T-helper 2 cell treated with Interferon-gamma antibody and Interleukin-4, amounts not matched to agents 100 ng/mL and 5 ng/mL, for 36 hours (primary cell): ENCODE measurements around the gene DDX1. TPM values are rescaled to one million over a fixed set of nuclear protein-coding genes. Genes with fewer than 3 reads are reported as not detected.
"Not testable (repeated sequence)": the region's sequence is repeated elsewhere in the genome, so short reads cannot be mapped to it uniquely, and the experiment has no call there.

ENCODE experiments used
- intact Hi-C: fragments of 100-400 bp; cut with micrococcal nuclease; formaldehyde crosslinking; loops from one replicate; pipeline ENCODE4 v1.15.1; 2023
- total RNA-seq: library from RNA; stranded (reverse); gene quantifications from 2 replicates; pipeline ENCODE4 v1.2.3, GENCODE V29; 2022

The DDX1 gene
- total RNA-seq, 1 donor from 2014 or later, result 71.3 TPM

DNA sequence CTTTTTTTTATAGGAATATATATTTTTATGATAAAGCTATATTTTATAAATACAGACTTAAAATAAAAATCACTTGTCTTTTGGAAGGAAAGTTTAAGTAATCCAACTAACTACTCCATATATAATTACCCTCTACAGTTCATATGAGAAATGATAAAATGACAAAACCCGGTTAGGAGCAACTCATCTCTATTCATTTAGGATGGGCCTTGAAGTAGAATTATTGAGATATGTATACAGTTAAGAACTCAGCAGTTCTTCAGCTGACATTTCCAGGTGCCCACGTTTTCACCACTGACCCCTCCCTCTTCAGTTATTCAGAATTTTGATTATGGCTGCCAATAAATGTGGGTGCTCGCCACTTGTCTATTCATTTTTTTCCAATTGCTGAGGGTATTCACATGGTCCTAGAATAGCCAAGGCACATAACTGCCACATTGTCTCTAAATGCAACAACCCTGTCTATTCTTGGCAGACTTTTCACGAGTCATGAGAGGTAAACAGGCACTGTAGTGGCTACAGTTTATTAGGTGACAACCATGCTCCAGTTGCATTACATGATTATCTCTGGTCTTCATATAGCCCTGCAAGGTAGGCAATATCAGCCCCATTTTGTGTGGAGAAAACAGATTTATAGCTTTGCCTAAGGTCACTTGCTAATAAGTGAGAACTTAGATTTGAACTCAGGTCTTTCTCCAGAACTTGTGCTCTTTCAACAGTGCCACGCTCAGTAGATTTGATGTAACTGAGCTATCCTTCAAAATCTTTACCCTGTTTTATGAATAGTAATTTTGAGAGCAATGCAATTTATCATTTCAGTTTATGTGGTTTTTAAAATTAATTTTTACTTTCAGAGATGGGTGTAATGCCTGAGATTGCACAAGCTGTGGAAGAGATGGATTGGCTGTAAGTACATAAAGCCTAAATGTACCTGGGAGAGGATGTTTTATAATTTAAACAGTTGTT lies 2.9 kb downstream of the DDX1 start:
- intact Hi-C loops, result no loop called here

DNA sequence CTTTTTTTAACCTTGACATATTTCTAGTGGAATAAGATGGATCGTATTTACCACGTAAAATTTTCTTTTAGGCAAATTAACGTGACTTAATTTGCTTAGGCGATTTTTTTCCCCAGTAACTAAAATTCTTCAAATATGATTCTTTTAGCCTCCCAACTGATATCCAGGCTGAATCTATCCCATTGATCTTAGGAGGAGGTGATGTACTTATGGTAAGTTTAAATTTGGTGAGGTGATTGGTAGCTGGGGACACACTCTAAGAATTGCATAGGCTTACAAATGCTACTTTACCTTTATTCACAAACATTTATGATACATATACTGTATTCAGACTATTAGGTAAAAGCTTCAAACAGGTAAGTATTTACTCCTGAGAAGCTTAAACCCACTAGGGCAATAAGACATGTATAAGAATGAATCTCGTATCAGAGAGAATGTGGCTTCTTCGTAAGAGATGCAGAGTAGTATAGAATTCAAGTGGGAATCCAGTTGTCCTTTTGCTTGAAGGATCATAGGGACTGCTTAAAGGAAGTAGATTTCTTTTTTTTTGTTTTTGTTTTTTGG lies 3.8 kb downstream of the DDX1 start:
- intact Hi-C loops, result no loop called here

- intact Hi-C loops, result no loop called here
Measured at GRCh38 chr2:15595936-15596335, 4.3 kb downstream of the DDX1 start.

DNA sequence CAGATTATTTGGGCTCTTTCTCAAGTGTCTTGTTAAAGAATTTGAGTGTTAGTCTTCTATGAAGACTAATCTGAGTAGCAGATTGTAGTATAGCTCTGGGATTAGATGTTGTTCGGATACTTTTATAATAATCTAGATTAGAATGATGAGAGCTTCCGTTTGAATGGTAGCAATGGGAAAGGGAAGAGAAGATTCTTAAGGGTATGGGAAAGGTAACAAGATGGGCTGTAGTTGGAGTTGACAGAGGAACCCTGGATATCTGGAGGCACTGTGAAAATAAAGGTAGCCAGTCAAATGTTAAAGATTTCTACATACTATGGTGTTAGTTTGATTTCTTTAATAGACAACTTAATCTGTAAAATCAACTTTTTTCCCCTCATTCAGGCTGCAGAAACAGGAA lies 4.7 kb downstream of the DDX1 start:
- intact Hi-C loops, result no loop called here

DNA sequence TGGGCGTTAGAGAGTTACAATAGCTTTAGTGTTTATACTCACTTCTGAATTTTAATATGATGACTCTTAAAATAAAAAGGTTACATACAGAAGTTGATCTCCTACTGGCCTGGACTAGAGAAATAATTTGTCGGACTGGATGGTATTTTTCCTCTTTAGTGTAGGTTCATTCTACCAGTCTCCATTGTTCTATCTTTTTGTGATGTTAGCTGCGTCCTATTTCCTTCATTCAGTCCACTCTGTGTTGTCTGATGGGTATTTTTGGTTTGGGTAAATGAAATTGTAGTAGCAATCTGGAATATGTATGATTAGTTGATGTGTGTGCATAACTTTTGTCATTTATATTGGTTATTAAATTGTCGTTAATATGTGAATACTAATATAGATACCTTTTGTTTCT lies 5.3 kb downstream of the DDX1 start:
- intact Hi-C loops, result no loop called here

DNA sequence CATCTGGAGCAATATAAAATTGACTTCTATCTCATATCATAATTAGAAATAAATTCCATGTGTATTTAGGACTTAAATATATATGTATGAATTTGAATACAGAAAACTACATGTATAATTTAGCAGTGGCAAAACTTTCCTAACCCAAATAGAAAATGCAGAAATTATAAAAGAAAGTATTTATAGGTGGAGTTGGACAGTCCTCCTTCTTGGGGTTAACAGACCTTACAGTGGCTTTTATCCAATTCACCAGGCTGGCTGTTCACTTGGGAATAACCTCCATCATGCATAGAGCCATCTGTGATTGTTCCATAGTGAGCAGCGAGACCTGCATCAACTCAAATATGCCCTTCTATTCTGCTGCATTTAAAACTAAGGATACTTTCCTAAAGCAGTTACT lies 8.3 kb downstream of the DDX1 start:
- intact Hi-C loops, result no loop called here

DNA sequence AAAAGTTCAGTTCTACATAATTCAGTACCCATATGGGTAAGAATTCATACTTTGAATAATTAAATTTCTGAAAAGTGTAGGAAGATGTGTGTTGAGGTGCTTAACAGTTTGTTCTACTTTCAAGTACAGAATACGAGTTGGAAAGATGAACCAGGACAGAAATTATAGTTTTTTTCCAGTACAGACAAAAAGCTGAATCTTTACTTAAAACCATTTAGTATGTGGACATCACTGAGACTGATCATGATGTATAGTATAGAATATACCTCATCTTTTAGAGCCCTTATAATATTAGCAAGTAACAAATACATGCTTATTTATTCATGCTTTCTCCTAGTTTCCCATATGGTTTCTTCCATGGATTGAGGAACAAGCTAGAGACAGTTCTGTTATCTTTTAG lies 10.0 kb downstream of the DDX1 start:
- intact Hi-C loops, result no loop called here

- intact Hi-C loops, result no loop called here
Measured at GRCh38 chr2:15602393-15602792, 10.7 kb downstream of the DDX1 start.

DNA sequence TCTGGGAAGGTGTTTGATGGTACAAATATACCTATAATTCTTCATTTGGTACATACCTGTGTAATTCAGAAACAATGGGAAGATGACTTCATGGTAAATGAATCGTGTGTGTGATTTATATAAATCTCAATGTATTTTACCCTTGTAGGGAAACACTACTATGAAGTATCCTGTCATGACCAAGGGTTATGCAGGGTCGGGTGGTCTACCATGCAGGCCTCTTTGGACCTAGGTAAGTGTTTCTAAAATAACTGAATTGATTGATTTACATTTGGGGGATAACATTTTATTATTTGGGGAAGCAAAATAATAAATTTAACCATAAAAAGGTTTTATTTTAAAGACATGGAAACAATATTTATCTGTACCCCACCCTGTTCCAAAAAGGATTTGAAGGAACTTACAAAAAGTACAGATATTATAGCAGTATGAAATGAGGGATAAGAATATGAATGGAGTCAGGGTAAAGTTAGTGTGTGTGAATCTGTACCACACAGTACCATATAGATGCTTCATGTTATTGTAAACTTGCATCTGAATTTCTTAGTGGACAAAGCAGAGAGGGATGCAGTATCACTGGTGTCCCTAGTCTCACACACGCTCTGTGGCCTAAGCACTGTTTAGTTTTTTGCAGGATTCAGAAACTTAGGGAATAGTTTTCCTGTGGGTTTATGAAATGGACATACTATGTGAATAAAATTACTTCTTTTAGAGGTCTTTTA lies 11.5 kb downstream of the DDX1 start:
- intact Hi-C loops, result no loop called here

GRCh38 chr2:15603948-15604347 lies 12.3 kb downstream of the DDX1 start:
- intact Hi-C loops, result no loop called here

DNA sequence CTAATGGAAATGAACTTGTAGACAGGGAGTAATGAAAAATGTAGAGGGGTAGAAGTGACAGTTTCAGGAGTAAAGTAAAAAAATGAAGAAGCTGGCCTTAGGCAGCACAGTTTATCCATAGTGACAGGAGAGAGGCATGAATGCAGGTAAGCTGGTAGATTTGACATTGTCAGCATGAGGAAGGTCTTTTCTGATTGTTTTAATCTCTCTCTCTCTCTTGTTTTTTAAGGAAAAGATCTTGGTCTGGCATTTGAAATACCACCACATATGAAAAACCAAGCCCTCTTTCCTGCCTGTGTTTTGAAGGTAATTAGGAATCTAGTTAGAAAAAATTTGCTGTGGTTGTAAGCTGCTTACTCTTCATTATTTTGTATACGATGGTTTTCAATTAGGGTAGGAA lies 14.1 kb downstream of the DDX1 start:
- intact Hi-C loops, result no loop called here

- intact Hi-C loops, result no loop called here
Measured at GRCh38 chr2:15606481-15607441, 15.1 kb downstream of the DDX1 start.

DNA sequence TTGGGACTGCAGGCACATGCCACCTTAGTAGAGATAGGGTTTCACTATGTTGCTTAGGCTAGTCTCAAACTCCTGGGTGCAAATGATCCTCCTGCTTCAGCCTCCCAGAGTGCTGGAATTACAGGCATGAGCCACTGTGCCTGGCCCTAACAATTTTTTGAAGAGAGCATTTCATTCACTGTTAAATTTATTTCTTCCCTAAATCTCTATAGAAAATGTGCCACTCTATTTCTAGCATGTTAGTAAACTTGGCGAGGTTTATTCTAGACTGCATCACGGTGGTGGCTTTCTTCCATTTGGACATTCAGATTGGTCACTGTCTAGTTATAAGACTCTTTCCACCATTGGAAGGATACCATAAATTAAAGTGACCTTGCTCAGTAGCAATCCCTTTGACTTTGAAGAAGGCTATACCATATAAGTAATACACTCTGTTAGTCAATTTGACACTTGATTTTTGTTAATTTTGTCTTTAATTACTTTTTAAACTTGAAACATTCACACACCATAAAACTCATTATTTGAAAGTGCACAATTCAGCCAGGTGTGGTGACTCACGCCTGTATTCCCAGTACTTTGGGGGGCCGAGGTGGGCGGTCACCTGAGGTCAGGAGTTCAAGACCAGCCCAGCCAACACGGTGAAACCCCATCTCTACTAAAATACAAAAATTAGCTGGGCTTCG lies 16.2 kb downstream of the DDX1 start:
- intact Hi-C loops, result no loop called here

DNA sequence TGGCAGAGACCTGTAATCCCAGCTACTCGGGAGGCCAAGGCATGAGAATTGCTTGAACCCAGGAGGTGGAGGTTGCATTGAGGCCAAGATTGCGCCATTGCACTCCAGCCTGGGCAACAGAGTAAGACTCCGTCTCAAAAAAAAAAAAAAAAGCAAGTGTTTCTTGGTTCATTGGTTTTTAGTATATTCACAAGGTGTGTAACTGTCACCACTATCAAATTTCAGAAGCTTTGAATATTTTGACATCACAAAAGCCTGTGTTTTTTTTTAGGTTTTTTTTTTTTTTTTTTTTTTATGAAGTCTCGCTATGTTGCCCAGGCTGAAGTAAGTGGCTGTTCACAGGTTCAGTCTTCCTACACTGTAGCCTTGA lies 16.7 kb downstream of the DDX1 start:
- intact Hi-C loops, result no loop called here

GRCh38 chr2:15609341-15610042 lies 17.8 kb downstream of the DDX1 start:
- intact Hi-C loops, result no loop called here

DNA sequence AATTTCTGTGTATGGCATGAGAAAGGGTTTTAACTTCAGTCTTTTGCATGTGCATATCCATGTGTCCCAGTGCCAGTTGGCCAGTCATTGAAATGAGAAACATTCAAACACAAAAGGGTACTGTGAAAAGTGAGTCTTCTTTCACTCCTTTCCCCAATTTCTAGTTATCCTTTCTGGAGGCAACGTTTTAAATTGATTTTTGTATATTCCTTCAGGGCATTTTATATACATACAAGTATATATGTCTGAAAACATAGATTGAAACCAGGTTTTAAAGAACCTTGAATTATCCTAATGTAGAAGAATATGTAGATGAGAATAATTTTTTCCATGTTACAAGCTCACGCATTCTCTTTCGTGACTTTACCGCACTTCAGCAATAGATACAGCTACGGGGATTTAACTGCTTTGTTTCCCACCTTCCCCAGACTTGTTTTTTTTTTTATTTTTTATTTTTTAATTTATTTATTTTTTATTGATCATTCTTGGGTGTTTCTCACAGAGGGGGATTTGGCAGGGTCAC lies 18.8 kb downstream of the DDX1 start:
- intact Hi-C loops, result no loop called here

- intact Hi-C loops, result not testable (repeated sequence)
Measured at GRCh38 chr2:15612101-15612500, 20.4 kb downstream of the DDX1 start.

DNA sequence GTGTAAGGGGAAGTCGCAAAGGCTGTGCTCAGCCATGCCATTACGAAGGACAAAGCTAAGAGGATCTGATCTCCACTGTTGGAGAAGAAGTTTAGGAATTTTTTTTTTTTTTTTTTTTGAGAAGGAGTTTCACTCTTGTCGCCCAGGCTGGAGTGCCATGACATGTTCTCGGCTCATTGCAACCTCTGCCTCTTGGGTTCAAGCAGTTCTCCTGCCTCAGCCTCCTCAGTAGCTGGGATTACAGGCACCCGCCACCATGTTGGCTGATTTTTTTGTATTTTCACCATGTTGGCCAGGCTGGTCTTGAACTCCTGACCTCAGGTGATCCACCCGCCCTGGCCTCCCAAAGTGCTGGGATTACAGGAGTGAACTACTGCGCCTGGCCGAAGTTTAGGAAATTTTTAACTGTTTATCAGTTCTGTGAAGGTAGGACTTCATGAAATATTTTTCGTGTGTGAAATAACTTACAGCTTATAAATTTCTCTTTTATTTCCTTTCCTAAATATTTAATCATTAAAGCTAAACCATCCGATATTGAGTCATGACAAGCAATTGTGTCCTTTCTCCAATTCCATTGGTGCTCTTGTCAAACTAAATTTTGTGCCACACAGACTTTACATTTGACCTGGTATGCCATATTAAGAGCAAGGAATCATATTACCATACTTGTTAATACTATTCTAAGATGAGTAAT lies 22.2 kb downstream of the DDX1 start:
- intact Hi-C loops, result no loop called here
